Right lobe of liver (tissue), 6 donors: Measurements from ENCODE around the gene ARL15. TPM values are rescaled to one million over a fixed set of nuclear protein-coding genes. Genes with fewer than 3 reads are reported as not detected.
"Not testable (repeated sequence)": the region's sequence is repeated elsewhere in the genome, so short reads cannot be mapped to it uniquely, and the experiment has no call there.

Experiments
- ATAC-seq, 4 donors: fragments of 200-7000 bp; cut with Tn5 transposase; one replicate each; pipeline ENCODE4 v1.9.1; 2020; ENCODE audit warnings: mild to moderate bottlenecking in 4 of 4, moderate library complexity in 4 of 4
- DNase-seq, 3 donors: peaks; one replicate each; pipeline ENCODE4 v3.0.0-alpha.2; 2020
- H3K27ac ChIP-seq, 3 donors: fragments of 200-600 bp; one replicate each; pipeline ENCODE4 v1.8.0; 2022
- H3K27me3 ChIP-seq, 2 donors: fragments of 200-600 bp; one replicate each; pipeline ENCODE4 v1.8.0; 2022
- H3K36me3 ChIP-seq, 4 donors: fragments of 200-600 bp; sonication (generic) in 1 of 4; one replicate each; pipeline versions ENCODE4 v1.5.1 to v1.8.0; 2017 to 2022; ENCODE audit warnings: control low read depth in 1 of 4
- H3K4me1 ChIP-seq, 4 donors: fragments of 200-600 bp; sonication (generic) in 1 of 4; one replicate each; pipeline versions ENCODE4 v1.5.1 to v1.8.0; 2017 to 2022; ENCODE audit warnings: control low read depth in 1 of 4
- H3K4me3 ChIP-seq, 3 donors: fragments of 200-600 bp; one replicate each; pipeline ENCODE4 v1.8.0; 2022
- H3K9me3 ChIP-seq, 4 donors: fragments of 200-600 bp; sonication (generic) in 1 of 4; one replicate each; pipeline versions ENCODE4 v1.5.1 to v1.8.0; 2017 to 2022; ENCODE audit warnings: control low read depth in 1 of 4
- POLR2A ChIP-seq: fragments of 450-650 bp; IDR thresholded peaks from one replicate; pipeline ENCODE4 v1.6.1; 2017; ENCODE audit warnings: antibody characterized with exemption, mild to moderate bottlenecking
- WGBS: methylation state at CpG from one replicate; pipeline ENCODE4 v1.1.6; 2018; ENCODE audit warnings: low coverage, low lambda C conversion rate; ENCODE audit not compliant: insufficient coverage; ENCODE audit errors: missing lambda C conversion rate; 5-methylcytosine and 5-hydroxymethylcytosine counted together
- intact Hi-C, 2 donors: fragments of 100-400 bp; cut with DNase I; formaldehyde crosslinking; loops; one replicate each; pipeline versions ENCODE4 v1.11.2 to v1.14.1; 2022
- total RNA-seq, 6 experiments: library from RNA; depleted of rRNA in 2 of 6; stranded (reverse); fragments of >200 nt in 2 of 6; fragmentation: NEBNext Ultra II Directional in 3 of 6; extraction: Animal tissue kit (Norgen Biotek cat#: 25700) in 3 of 6; gene quantifications; one replicate each; pipeline versions ENCODE4 v1.1.0 to v1.2.4, GENCODE V29; 2016 to 2023
- TF ChIP-seq, protein P1 (sequence below), 4 donors: fragments of 200-600 bp in 3 of 4; fragments of 450-650 bp in 1 of 4; IDR thresholded peaks; one replicate each; pipeline versions ENCODE4 v1.5.1 to v1.8.0; 2016 to 2022; ENCODE audit warnings: antibody characterized with exemption in 4 of 4, mild to moderate bottlenecking in 2 of 4
- donor health status: DM: no; HTN: yes; CAD: no.
- donor health status: DM: no; HTN: no; CAD: no.
- donor health status: DM: no; HTN: no; CAD: no.
- donor health status: DM: no; HTN: yes; CAD: no.
- donor health status: DM: no; HTN: yes; CAD: no.

The ARL15 gene
- total RNA-seq, 6 experiments from 2014 or later, result 6.3 to 16.5 (median 9.6) TPM

DNA sequence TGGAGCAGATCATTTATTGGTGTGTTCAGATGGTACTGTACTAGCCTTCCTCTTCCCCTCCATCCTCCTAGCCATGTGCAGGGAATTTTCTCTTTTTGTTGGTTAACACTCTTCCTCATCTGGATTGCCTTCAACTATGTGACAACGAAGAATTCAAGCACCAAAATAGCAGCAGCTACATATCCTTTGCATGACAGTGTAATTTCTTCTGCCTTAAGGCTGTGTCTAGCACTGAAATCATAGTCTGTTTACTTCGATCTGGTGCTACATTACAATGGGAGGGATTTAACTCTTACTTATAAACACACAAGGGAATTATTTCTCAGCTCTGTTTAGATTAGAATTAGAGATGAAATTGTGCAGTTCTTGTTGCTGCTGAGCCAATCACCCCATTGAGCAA lies 260.4 kb downstream of the ARL15 start:
- no peak for TF ChIP-seq POLR2A
- TF ChIP-seq, protein P1, sequence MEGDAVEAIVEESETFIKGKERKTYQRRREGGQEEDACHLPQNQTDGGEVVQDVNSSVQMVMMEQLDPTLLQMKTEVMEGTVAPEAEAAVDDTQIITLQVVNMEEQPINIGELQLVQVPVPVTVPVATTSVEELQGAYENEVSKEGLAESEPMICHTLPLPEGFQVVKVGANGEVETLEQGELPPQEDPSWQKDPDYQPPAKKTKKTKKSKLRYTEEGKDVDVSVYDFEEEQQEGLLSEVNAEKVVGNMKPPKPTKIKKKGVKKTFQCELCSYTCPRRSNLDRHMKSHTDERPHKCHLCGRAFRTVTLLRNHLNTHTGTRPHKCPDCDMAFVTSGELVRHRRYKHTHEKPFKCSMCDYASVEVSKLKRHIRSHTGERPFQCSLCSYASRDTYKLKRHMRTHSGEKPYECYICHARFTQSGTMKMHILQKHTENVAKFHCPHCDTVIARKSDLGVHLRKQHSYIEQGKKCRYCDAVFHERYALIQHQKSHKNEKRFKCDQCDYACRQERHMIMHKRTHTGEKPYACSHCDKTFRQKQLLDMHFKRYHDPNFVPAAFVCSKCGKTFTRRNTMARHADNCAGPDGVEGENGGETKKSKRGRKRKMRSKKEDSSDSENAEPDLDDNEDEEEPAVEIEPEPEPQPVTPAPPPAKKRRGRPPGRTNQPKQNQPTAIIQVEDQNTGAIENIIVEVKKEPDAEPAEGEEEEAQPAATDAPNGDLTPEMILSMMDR (IDR thresholded peaks at IDR 0.05), result no peak
- Histone ChIP-seq H3K9me3 (no peaks in the 10 kb centered on the region), H3K27me3 (no peaks in the 10 kb centered on the region), H3K4me1 (peaks cover 0 to 14% (median 5%) of the 10 kb centered on the region in 4 donors), H3K36me3 (no peaks in the 10 kb centered on the region), H3K27ac (no peak overlapping the region), H3K4me3 (no peak overlapping the region)
- intact Hi-C loops, result no loop called here
- no peak for ATAC-seq
- DNase-seq, result no peak
- WGBS, result 53% methylated on average over 2 of the region's 2 CpGs

DNA sequence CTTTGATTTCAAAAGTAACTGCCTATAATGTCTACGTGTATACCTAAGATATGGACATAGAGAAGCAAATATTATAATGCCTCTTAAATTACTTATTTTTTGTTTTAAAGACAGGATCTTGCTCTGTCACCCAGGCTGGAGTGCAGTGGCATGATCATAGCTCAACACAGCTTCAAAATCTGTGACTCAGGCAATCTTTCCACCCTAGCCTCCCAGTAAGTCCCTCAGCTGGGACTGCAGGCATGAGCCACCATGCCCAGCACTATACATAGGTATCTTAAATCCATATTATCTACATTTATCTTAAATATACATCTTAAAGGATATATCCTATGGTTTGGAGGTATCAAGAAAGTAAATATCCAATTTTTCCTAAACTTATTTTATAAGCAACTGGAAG lies 261.2 kb downstream of the ARL15 start:
- Histone ChIP-seq H3K4me3 (no peak overlapping the region), H3K27ac (no peak overlapping the region), H3K9me3 (no peaks in the 10 kb centered on the region), H3K4me1 (peaks cover 0 to 20% (median 5%) of the 10 kb centered on the region in 4 donors), H3K36me3 (no peaks in the 10 kb centered on the region), H3K27me3 (no peaks in the 10 kb centered on the region)
- WGBS, result 79% methylated on average over 1 of the region's 1 CpG
- DNase-seq, result no peak
- TF ChIP-seq, protein P1 (IDR thresholded peaks at IDR 0.05), result no peak
- no peak for TF ChIP-seq POLR2A
- intact Hi-C loops, result no loop called here
- no peak for ATAC-seq

DNA sequence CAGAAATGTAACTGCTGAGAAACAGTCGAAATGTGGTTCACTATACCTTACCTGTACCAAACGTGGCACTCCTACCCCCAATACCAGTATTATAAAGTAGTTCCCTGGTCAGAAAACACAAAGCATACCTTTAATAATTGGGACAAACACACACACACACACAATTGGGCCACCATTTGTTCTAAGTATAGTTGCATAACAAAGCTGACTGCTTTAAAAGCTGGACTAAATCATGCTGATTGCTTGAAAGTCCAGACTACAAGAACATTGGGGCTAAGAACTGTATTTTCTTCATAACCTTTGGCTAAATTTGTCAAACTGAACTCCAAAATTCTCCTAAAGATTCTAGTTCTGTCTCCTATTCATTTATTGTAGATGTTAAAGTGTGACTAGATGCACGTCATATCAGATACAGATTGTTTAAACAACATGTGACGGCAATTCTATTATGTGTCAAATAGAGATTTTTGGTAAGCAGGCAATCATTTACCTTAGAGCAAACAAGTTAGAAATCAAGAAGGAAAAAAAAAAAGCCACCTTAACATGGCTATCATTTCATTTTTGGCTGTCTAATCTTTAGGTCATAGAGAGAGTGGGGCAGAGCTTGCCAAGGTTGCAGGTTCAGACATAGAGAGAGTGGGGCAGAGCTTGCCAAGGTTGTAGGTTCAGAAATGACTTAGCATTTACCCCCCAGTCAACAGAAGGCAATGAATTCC lies 265.1 kb downstream of the ARL15 start:
- Histone ChIP-seq H3K36me3 (no peaks in the 10 kb centered on the region), H3K4me3 (no peak overlapping the region), H3K27ac (peak overlapping the region; percentile 69 to 95 (median 95)), H3K9me3 (no peaks in the 10 kb centered on the region), H3K27me3 (no peaks in the 10 kb centered on the region), H3K4me1 (peaks cover 0 to 20% (median 5%) of the 10 kb centered on the region in 4 donors)
- intact Hi-C loops, result no loop called here
- ATAC-seq (peak; percentile 90 to 95 (median 92)), DNase-seq (peak; percentile 69 to 87 (median 79))
- WGBS, result 32% methylated on average over 4 of the region's 4 CpGs
- TF ChIP-seq, protein P1 (IDR thresholded peaks at IDR 0.05), result no peak
- TF ChIP-seq POLR2A, result no peak

DNA sequence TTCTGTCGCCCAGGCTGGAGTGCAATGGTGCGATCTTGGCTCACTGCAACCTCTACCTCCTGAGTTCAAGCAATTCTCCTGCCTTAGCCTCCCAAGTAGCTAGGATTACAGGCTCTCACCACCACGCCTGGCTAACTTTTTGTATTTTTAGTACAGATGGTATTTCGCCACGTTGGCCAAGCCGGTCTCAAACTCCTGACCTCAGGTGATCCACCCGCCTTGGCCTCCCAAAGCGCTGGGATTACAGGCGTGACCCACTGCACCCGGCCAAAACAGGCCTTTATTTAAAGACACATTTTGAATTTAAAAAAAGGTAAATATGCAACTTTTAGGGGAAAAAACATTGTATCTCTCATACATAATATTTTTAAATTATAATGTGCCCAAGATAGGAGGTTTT lies 266.1 kb downstream of the ARL15 start:
- peak in 3 of 4 donors; percentile 9 to 31 (median 28) for ATAC-seq
- H3K4me3 ChIP-seq, H3K9me3 ChIP-seq, intact Hi-C loops, H3K27me3 ChIP-seq, H3K36me3 ChIP-seq: not testable (repeated sequence)
- Histone ChIP-seq H3K4me1 (peaks cover 0 to 20% (median 5%) of the 10 kb centered on the region in 4 donors), H3K27ac (peak overlapping the region; percentile 69 to 95 (median 95))
- WGBS, result 43% methylated on average over 10 of the region's 10 CpGs
- DNase-seq, result peak; percentile 29 to 60 (median 57)

DNA sequence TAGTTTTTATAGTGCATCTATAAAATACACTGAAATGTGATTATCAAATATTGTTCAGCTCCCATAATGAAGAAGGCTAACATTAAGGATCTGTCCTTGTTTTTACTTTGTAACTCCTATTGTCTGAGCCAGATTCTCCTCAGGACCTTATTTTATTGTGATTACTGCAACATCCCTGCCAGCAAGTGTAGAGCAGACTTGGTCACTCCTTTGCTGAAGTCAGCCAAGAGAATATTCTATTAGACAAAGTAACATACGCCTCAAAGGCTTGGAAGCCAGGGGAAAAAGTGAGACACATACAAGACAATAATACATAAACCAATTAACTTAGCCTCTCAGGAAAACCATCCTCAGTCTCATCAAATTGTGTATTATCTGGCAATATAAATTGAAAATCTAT lies 269.6 kb downstream of the ARL15 start:
- Histone ChIP-seq H3K9me3 (no peaks in the 10 kb centered on the region), H3K4me1 (peaks cover 0 to 8% (median 0%) of the 10 kb centered on the region in 4 donors), H3K36me3 (no peaks in the 10 kb centered on the region), H3K4me3 (no peak overlapping the region), H3K27me3 (no peaks in the 10 kb centered on the region), H3K27ac (no peak overlapping the region)
- 100% methylated on average over 1 of the region's 1 CpG for WGBS
- intact Hi-C loops, result no loop called here
- DNase-seq (no peak), ATAC-seq (no peak)
- TF ChIP-seq POLR2A, result no peak
- TF ChIP-seq, protein P1 (IDR thresholded peaks at IDR 0.05), result no peak
